Measurements from ENCODE around the gene ACTR3. TPM values are rescaled to one million over a fixed set of nuclear protein-coding genes. Genes with fewer than 3 reads are reported as not detected.

The ACTR3 gene
- total RNA-seq, 4 donors from 2014 or later, result 70.0 to 179 (median 162) TPM

- Histone ChIP-seq H3K27ac (no peak overlapping the region), H3K4me1 (no peaks in the 10 kb centered on the region), H3K27me3 (no peaks in the 10 kb centered on the region), H3K4me3 (no peak overlapping the region), H3K36me3 (no peaks in the 10 kb centered on the region), H3K9me3 (no peaks in the 10 kb centered on the region)
- intact Hi-C loops (cut with DNase I; ENCODE audit: low total_unique reads), result no loop called here
- no peak for DNase-seq
- TF ChIP-seq, protein P1, sequence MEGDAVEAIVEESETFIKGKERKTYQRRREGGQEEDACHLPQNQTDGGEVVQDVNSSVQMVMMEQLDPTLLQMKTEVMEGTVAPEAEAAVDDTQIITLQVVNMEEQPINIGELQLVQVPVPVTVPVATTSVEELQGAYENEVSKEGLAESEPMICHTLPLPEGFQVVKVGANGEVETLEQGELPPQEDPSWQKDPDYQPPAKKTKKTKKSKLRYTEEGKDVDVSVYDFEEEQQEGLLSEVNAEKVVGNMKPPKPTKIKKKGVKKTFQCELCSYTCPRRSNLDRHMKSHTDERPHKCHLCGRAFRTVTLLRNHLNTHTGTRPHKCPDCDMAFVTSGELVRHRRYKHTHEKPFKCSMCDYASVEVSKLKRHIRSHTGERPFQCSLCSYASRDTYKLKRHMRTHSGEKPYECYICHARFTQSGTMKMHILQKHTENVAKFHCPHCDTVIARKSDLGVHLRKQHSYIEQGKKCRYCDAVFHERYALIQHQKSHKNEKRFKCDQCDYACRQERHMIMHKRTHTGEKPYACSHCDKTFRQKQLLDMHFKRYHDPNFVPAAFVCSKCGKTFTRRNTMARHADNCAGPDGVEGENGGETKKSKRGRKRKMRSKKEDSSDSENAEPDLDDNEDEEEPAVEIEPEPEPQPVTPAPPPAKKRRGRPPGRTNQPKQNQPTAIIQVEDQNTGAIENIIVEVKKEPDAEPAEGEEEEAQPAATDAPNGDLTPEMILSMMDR (IDR thresholded peaks at IDR 0.05), result no peak
- TF ChIP-seq POLR2A (IDR thresholded peaks at IDR 0.05), result no peak
Measured at GRCh38 chr2:113876503-113877387, 13.1 kb upstream of the ACTR3 start.

DNA sequence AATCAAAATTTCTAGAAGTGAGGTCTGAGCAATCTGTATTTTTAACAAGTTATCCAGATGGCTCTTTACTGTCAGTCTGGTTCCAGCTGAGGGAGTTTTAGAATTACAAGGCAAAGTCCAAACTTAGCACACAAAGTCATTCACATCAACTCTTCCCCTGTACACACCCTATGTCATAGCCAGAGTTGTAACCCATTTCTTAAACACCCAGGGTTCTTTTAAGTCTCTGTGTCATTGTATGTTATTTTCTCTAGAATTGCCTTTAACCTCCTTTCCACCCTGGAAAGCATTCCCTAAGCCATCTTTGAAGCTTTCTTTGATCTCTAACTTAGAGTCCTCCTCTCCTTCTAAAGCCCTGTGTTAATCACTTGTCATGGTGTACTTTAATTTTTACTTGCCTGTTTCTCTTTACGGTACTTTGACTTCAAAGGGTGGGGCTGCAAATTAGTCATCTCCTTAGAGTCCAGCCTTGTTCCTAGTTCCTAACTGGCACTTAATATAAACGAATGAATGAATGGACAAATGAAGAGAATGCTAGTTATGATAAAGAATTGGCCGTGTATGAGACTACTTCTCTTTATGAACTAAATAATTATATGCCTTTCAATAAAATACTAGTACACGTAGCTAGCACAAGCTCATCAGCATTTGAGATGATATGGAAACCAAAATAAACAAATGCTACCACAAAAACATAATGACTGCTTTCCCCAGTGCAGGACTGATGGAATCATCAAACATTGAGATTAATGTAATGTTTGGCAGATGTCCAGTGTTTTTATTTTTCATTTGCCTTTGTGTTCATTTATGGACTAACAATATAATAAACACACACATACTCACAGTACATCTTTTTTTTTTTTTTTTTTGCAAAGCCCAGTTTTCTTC is 11.9 kb upstream of the ACTR3 start:
- no peak for DNase-seq
- intact Hi-C loops (cut with DNase I; ENCODE audit: low total_unique reads), result no loop called here
- H3K27me3 ChIP-seq, result no peaks in the 10 kb centered on the region
- TF ChIP-seq, protein P1 (IDR thresholded peaks at IDR 0.05), result no peak
- TF ChIP-seq POLR2A (IDR thresholded peaks at IDR 0.05), result no peak
- no peaks in the 10 kb centered on the region for H3K36me3 ChIP-seq
- H3K27ac ChIP-seq, result no peak overlapping the region
- H3K4me1 ChIP-seq, result no peaks in the 10 kb centered on the region
- no peak overlapping the region for H3K4me3 ChIP-seq
- H3K9me3 ChIP-seq, result no peaks in the 10 kb centered on the region

DNA sequence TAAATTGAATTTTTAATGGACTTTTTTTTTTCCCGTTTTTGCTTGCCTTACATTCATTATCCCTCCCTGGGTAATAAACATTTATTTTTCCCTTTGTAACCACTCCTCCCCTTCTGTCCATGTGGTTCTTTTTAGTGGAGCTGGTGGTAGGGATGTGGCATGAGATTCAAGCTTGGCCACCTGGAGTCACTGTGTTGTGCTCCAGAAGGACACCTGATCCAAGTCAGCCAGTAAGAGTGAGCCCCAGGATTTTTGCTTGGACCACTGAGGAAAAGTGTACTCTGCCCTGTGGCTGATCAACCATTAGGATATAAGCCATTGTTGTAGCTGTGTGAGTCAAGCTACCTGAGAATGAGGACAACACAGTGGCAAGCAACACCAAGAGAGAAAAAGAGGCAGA is 11.1 kb upstream of the ACTR3 start:
- intact Hi-C loops (cut with DNase I; ENCODE audit: low total_unique reads), result no loop called here
- H3K27me3 ChIP-seq, result no peaks in the 10 kb centered on the region
- no peaks in the 10 kb centered on the region for H3K9me3 ChIP-seq
- no peaks in the 10 kb centered on the region for H3K4me1 ChIP-seq
- H3K27ac ChIP-seq, result no peak overlapping the region
- H3K4me3 ChIP-seq, result no peak overlapping the region
- H3K36me3 ChIP-seq, result no peaks in the 10 kb centered on the region
- TF ChIP-seq, protein P1 (IDR thresholded peaks at IDR 0.05), result no peak
- no peak for TF ChIP-seq POLR2A (IDR thresholded peaks at IDR 0.05)
- DNase-seq, result no peak

DNA sequence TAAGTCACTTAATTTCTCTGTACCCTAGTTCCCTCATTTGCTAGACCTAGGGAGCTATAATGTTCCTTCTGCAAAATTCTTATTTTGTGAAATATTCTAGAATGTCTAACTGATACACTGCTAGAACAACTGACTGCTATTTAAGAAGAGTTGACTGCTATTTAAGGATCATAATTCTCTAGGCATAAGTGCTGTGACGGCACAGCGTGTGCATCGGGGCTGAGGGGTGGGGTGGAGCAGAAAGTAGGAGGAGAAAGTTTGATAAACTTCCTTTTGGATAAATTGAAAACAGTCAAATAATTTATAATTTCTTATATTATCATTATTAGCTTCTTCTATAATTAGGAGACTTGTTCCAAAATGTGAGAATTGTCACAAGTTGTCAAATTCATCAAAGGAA is 10.4 kb upstream of the ACTR3 start:
- H3K4me3 ChIP-seq, result no peak overlapping the region
- no peak overlapping the region for H3K27ac ChIP-seq
- H3K27me3 ChIP-seq, result no peaks in the 10 kb centered on the region
- TF ChIP-seq POLR2A (IDR thresholded peaks at IDR 0.05), result no peak
- TF ChIP-seq, protein P1 (IDR thresholded peaks at IDR 0.05), result no peak
- intact Hi-C loops (cut with DNase I; ENCODE audit: low total_unique reads), result no loop called here
- H3K36me3 ChIP-seq, result no peaks in the 10 kb centered on the region
- no peaks in the 10 kb centered on the region for H3K4me1 ChIP-seq
- no peak for DNase-seq
- no peaks in the 10 kb centered on the region for H3K9me3 ChIP-seq
